ENCODE data around the gene FLYWCH2.

GRCh38 chr16:2928796-2929195 is 45.8 kb downstream of the FLYWCH2 start:
- TF ChIP-seq POLR2A (IDR thresholded peaks at IDR 0.05) (no peak), CTCF (IDR thresholded peaks at IDR 0.05) (no peak)

Data from Peyer's patch (tissue), 4 donors.